ENCODE data around the gene PTCHD4.

PTCHD4 gene

DNA sequence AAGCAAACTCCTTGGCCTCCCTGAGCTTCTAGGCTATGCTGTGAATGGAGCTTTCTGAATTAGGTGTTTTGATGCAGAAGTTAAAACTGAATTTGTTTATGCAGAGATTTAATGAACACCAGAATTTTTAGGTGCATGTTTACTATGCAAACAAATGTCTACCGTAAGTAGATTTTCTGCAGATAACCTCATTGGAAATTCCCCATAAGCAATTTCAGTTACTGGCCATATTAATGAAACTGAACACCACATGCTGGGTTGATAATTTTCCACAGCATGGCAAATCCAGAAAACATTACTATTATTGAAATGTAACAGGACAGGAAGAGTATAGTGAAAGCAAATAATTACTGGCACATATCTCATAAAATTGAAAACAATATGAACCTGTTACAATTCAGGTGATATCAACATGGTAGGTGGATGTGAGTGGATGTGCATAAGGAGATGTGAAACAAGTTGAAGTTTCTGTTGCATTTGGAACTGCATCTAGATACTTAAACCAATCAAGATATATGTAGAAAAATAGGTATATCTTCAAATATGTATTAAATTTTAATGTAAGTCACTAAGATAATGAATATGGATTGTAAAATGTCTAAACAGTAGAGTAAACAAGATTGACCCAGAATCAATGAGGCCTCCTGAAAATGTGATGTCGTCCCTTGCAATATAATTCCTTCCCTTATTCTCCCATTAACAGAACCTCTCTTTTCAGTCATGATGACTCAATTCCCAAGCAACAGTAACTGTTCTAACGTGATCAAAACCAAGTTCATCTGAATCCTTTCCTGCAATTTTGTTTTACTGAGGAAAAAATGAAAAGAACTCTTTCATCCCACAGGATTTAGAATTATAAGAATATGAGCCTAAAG is 11.0 kb downstream of the PTCHD4 start:
- DNase-seq (ENCODE audit: low read depth) = no peak

DNA sequence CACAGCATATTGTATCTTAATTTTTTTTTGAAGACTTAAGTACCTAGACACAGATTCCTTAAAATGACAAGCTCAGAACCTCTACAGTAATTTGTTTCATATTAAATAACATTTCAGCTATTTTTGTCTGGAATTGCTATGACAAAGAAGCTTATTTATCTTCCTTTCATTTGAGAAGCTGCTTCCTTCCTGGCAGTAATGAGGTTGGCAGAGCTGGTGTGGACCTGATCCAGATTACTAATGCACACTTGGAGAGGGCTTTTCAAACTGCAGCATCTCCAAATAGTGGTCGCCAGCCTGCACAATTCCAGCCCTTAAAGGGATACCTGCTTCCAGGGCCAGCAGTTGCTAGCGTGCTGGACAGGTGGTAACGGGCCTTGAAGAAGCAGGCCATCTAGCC is 12.1 kb downstream of the PTCHD4 start:
- DNase-seq (ENCODE audit: low read depth) = peak; percentile 6

DNA sequence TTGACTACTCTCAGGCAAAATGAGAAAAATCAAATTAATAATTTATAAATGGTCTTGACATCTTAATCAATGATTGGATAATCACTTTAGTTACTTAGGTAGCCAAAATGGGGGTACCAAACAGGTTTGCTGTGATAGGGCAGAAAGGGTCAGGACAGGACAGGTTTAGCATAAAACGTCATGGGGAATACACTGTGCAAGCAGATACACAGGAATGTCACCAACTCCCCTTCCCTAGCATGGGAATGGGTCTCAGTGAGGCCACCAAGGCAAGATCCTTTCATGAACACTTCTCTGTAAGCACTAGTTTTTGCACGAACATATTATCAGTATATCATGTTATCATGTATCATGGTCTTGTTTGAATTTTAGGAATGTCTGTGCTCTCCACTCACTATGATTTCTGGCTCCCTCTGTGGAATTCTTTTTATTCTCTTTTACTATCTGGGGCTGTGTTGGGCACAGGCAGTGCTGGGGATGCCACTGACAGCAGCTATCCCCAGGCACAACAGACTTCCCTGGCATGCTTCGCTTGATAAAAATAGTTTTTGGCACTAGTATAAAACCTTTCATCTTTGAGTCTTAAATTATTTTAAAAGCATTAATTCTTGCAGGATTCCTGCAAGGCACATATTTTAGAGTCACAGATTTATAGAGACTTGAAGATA is 18.3 kb downstream of the PTCHD4 start:
- DNase-seq (ENCODE audit: low read depth) = no peak

DNA sequence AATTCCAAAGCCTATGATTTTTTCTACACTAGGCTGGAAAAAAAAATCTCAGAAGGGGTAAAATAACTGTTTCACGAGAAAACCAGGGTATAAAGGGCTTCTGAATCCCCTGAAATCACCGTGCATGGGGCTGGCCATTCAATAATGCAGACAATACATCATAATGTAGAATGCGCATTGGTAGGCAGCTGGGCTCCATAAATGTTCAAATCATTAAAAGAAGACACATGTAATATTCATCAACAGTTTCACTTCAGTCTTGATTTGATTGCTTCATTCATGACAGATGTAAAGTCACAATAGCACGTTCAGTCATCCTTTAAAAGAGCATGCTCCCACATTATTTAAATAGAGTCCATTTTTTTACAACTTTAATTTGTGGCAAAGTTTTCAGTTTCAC is 20.5 kb downstream of the PTCHD4 start:
- no peak for DNase-seq (ENCODE audit: low read depth)

DNA sequence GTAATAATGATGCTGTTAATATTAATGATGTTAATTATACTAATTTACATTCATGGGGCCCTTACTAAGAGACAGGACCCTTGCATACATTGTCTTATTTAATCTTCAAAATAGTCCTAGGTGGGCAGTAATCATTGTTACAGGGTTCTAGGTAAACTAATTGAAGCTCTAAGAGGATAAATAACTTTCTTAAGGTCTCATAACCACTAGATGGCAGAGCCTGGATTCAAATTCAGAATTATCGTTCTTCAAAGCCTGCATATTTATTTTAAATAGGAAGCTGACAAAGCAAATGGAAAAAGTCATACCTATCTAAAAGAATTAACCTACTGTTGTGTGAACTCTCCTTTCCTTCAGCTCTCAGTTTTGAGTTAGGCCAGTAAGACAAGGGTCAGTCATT is 23.5 kb downstream of the PTCHD4 start:
- no peak for DNase-seq (ENCODE audit: low read depth)

DNA sequence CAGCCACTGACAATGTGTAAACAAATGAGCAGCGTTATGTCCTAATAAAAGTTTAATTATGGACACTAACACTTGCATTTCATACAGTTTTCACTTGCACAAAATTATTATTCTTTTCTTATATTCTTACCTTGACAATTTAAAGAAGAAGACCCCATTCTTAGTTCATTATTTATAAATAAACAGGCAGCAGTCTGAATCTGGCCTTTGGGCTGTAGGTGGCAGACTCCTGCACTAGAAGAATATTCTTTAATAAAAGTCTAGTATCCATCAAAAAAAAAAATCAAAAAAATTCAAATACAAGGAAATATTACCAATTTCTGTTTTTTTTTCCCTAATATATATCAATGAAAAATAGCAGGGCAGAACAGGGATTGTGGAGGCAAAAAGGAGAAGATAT is 24.8 kb downstream of the PTCHD4 start:
- no peak for DNase-seq (ENCODE audit: low read depth)

DNA sequence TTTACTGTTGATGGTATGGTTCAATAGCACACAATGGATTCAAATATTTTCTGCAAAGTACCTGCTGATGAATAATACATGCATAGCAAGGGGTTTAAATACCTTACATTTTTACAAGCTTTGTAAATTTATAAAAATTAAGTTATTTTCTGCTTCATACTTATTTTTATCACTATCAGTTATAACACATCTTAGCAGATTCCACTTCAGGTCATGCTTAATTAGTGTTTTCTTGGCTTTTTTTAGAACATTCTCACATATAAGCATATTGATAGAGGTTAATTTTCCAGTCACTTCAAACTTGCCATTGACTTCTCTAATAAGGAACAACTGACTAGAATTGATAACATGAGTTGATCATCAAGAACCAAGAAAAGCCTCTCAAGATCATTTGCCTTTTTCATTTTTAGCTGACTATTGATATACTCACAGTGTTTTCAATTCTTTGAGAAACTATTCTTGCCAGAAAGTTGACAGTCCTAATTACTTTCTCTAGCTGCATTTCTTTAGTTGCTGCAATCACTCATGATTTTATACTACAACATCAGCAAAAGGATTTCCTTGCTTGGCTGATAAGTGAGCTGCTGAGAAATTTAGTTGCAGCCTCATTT is 25.8 kb downstream of the PTCHD4 start:
- no peak for DNase-seq (ENCODE audit: low read depth)

DNA sequence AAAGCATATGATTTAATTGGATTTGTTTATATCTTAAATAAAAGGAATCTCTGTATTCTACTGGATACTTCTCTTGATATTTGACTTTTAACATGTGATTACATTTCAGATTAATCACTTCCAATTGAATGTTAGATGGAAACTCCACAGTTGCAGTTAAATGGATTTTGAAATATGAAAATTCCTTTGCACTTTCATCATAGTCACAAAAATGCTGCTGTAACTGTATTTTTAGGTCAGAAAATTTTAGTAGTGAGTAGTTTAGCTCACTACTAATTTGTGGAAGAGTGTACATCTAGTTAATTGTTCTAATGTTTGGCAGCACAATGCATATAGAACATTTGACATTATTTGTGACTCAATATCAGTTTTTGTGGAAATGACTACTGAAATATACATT is 26.8 kb downstream of the PTCHD4 start:
- DNase-seq (ENCODE audit: low read depth) = no peak

DNA sequence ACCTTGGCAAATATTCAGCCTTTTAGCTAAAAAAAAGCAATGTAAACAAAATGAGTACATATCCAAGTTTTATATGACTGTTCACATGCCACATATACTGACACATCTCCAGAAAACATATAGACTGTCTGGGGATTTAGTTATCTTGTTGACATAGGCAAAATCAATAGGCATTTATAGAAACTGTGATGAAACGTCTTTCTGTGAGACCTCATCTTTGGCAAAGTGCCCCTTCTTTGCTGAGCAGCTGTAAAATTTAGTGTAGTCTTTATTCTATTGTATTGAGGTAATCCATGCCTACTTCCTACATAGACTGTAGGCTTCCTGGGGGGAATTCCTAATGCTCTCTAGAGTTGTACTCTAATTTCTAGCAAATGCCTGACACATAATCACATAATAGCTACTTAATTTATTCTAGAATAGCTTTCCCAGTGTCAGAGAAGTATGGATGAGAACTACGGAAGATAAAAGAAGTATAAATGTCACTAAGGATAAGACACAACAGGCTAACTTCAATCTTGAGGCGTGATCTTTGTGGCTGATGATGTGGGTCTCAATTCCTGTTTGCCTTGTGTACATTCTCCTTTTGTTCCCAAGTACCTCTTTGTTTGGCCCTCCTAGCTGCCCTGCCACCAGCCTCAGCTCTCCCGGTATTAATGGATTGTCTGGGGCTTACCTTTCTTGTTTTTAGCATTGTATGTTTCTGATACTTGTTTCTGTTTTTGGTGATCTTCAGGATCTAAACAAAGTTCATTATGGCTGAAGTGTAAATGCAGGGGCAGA is 30.6 kb downstream of the PTCHD4 start:
- DNase-seq (ENCODE audit: low read depth) = no peak

DNA sequence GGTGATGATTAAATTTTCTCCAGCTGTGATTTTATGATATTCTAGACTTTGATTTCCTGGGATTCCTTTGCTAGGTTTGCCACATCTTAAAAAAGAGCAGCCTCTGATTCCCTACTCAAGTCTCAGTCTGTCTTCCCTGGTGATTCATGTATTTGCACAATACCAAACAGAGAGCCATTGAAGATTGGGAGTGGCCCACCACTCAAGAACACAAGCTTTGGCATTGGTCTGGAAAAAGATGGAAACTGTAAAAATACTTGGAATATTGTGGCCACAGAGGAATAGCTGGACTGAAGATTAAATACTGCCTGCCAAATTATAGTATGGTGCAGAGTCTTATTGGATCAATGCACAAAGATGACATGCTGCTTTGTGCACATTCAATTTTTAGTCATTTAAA is 32.9 kb downstream of the PTCHD4 start:
- no peak for DNase-seq (ENCODE audit: low read depth)

DNA sequence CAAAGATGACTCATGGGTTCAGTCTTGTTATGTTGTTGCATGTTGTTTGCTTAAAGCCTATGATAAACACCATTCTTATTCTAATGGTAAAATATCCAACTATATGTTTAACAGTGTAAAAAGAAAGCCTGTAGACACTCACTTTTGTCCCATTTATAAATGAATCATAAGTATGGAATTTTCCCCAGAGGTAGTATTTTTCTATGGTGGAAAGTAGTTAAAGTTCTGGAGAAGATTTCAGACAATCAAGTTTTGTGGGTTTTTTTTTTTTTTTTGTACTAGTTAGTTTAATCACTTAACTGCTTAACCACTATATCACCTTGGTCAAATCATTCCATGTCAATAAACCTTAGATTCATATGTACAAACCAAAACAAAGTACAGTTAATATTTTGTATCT is 35.8 kb downstream of the PTCHD4 start:
- no peak for DNase-seq (ENCODE audit: low read depth)

DNA sequence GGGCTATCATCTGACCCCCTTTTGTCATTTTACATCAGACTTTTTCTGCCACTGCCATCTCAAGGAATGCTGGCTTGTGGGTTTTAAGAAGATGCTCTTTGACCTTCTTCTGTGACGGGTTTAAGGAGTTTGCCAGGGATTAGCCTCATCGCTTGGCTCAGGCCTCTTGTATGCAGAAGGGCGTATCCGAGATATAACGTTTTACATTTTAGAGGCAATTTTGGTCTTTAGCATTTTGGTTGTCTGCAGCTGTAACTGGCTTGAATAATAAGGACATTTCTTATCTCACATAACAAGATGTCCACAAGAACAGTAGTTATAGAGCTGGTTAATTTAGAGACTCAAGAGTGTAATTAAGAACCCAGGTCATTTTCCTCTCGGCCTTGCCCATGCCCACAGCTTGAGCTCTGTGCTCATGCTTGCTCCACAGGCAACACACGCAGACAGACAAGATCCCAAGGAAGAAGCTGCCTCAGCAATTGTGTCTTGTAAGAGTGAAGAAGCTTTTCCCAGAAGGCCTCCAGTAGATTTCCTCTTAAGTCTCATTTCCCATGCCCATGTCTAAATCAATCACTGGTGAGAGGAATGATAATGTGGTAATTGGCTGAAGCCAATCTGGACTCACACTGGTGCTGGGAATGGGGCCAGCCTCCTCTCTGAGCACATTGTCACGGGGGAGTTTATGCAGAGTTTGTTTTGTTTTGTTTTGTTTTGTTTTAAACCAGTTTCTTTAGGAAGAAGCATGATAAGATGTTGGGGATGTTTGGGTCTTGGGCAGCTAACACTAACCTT is 36.8 kb downstream of the PTCHD4 start:
- peak; percentile 20 for DNase-seq (ENCODE audit: low read depth)

DNA sequence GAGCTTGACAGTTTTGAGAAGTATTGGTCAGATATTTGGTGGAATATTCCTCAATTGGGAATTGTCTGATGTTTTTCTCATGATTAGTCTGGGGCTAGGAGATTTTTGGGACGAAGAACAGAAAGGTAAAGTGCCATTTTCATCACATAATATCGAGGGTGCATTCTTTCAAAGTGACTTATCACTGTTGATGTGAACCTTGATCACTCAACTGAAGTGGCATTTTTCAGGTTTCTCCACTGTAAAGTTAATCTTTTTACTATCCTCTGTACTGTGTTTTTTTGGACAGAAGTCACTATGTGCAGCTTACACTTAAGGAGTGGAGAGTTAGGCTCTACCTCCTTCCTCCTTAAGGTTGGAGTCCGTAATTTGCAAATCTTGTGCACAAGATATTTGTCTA is 39.2 kb downstream of the PTCHD4 start:
- no peak for DNase-seq (ENCODE audit: low read depth)

DNA sequence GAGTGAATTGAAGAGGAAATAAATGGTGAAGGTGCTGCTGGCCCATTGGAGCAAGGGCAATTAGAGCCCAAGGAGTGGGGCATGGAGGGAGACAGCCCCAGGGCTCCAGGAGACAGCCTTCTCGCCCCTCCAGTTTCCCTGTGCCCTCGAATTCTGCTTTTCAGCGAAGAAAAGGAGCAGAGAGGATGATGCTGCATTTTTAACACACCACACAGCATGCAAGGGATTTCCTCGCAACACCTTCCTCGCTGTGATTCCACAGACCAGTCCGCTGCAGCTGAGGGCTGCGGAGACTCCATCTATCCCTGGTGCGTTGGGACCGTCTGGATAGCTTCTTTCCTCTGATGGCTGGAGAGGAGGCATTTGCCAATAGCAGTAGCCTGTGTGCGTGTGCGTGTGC is 41.7 kb downstream of the PTCHD4 start:
- DNase-seq (ENCODE audit: low read depth) = no peak

DNA sequence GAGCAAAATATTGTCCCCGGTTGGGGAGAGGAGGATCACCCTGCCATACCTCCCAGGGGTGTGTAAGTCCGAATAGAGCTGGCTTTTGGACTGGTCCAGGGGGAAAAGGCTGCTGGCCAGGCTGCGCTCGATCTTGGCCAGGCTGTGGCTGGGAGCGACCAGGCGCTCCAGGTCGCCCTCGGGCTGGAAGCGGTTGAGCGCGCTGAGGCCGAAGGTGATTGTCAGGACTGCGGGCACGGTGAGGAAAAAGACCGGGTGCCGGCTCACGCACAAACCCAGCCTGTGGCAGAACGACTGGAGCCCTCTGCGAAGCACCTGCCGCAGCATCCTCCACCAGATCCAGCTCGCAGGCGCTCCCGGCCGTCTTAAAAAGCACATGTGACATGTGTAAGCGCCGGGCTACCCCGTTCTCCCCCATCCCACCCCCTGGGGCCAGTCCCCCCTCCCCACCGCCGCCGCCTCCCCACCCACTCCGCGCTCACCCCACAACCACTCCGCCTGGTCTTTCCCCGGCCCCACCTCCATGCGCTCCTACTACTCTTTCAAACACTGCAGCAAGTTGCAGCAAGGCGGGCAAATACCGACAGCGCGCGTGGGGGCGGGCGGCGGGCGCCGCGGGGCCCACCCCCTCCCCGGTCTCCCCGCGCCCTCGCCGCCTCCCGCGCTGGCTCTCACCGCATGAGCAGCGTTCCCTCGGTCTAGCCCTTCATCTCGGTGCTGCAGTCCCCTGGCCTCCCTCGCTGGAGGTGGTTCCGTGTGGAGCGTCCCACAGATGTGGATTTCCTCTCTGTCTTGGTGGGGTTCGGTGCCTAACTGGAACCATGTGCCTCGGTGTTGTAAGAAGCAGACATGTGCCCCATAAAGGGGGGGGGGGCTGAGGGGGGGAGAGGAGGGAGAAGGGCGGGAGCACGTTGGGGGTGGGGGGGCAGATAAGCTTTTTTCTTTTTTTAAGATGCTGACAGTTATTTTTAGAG is 42.4 kb downstream of the PTCHD4 start:
- no peak for DNase-seq (ENCODE audit: low read depth)

DNA sequence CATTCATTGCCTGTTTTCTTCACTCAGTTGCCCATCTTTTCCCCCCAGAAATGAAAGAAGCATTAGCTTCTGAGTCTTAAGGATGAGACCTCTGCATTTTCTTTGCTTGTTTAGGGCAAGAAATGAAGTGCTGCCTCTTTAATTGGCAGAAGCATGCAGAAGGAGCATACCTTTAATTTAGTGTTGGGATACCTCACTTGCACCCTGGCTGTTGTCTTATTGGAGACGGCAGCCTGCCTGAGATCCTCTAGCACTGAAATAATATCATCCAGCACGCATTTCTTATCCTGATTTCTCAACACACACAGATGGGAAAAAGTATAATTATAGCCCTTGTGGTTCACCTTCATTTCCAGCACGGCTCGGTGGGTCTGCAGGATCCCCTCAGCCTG is 43.1 kb downstream of the PTCHD4 start:
- no peak for DNase-seq (ENCODE audit: low read depth)

DNA sequence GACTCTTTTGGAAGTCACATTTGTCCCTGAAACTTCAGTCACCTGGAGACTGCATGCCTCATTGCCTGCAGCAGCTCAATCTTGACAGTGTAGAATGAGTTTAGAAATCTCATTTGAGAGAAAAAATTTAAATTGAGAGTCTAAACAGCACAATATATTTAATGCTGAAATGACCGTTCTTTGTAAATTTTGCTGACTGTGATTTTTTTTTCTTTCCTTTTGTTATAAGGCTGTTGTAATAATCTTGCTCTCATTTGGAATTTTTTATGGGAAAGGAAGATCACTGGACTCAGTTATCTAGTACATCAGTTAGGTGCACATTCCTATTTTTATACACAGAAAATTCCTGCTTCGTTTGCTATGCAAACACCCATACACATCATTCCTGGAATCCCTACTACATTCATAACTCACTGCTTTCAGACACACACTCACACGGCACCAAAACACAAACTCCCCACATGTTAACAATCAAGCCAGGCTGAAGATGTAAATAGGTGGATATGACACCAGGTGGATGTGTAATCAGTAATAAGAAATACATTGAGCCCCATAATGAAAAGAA is 43.8 kb downstream of the PTCHD4 start:
- DNase-seq (ENCODE audit: low read depth) = no peak

DNA sequence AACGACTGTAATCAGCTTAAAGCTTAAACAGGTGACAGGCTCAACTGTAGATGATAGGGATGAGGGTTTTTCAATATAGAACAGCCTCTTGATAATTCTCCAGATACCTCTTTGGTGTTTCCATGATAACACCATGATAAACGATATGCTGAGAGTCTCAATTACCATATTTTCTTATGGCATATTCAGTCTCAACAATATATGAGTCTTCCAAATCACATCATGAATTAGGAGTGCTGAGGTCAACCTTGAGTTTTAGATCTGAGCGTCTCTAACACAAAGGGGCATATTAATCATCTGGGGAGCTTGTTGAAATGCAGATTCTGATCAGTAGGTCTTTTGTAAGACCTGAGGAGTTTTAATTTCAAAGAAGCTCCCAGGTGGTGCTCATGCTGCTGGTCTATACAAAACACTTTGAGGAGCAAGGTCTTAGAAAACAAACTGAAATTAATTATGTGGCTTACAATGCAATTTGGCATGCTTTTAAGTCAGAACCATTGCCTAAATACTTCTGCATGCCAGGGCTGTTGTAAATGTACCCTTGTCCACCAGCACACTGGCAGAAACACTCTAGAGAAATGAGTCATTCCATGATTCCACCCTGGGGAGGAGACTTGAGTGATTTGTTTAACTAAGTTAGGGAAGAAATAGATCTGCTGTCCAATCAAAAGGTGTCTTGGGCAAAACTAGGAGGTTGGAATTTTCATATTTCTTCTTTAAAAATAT is 49.6 kb downstream of the PTCHD4 start:
- DNase-seq (ENCODE audit: low read depth) = peak; percentile 61
